ENCODE data around the gene RASAL2.

The RASAL2 gene
- total RNA-seq, result 30.8 to 213 (median 151) reads per million in 17 experiments

DNA sequence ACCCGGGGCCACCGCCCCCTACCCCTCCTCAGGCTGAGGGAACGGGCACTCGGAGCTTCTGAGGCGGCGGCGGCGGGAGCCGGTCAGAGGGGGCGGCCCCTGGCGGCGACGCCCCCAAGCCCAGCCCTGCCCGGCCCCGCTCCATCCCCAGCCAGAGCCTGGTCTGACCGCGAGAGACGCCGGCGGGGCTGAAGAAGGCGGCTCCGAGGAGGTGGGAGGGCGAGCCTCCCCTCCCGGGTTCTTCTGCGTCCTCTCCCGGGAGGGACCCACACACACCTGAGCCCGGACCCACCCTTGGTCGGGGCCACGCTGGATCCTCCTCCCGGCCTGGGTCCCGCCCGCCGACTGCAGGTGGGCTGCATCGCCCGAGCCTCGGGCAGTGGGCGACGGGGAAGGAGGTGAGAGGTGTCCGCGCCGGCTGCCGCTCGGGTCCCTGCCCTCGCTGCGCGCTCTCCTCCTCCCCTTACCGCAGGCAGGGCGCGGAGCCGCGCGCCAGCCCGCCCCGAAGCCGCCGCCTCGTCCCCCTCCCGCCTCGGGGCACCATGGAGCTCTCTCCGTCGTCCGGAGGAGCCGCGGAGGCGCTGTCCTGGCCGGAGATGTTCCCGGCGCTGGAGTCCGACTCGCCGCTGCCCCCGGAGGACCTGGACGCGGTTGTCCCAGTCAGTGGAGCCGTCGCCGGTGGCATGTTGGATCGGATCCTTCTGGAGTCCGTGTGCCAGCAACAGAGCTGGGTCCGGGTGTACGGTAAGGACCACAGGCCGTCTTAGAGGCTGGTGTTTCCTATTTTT, at the start of gene RASAL2:
TSS of gene RASAL2 (plus strand) at position 154 of the 788 bp plus-strand sequence. CDS start at position 543, 389 bp downstream.
- DNase-seq, result peak; percentile 50 to 82 (median 70)

DNA sequence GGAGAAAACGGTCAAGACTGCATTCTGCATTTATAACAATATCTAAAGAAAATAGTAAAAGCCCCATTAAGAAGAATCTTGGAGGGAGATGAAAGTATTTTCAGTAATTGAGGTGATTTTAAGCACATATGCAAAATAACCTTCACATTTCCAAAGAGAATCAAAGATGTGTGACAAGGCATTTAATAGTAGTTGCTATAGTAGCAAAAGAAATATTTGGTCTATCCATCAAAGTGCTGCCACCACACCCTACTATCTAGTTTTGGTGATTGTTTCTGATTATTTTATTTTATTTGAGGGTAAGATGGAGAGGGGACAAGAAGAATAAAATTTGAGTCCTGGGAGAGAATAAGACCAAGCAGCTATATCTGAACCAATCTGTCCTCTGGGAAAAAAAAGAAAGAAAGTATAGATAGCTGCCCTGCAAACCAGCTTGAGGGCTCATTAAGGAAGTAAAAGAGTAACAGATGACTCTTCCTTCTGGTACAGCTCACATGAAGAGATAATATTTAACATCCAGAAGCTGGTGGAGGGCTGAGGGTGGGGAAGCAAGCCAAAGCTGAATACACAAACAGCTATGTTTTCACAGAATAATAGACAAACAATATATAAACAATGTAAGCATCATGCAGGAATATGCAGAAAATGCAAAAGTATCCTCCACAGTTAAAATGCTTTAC, 47.2 kb upstream of the RASAL2 start:
- DNase-seq, result no peak

DNA sequence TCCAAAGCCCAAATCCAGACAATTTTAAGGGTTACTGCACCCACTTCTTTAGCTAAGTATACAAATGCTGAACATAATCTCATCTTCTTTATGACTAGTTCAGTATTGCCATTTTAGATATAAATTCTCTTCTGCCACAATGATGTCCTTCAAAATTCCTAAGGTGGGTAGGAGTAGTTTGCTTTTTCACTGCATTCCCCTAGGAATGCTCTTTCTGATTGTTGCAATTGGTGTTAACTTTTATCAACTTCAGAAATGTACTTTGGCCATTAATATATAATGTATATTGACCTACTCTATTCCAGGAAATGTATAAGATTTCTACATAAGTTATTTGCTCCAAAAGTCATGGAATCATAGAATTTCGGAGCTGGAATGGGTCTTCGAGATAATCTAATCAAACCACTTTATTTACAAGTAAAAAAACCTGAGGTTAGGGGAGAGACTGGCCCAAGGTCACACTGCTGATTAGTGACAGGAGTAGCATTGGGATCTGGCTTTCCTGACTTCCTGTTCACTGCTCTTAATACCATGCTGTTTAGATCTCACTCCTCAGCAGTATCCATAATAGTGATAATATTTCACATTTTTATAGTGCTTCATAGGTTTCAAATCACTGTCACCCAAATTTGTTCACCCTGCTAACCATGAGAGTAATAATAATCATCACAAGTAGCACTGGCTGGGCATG, 46.4 kb upstream of the RASAL2 start:
- DNase-seq, result no peak

DNA sequence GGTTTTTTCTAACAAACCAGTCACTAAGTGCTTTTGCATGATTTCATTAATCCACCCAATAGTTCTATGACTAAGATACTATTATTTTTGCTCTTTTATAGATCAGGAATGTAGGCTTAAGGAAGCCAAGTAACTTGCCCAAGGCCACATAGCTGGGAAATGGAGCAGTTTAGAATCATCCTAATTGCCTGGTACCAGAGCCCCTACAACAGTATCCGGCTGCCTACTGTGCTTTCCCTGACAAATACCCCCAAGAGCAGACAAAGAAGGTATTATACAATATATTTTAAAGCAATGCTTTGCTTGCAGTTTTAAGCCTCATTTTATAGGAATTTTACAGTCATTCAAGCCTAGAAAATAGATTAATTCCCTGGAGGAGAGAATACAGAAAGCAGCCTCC, 45.5 kb upstream of the RASAL2 start:
- DNase-seq, result no peak

DNA sequence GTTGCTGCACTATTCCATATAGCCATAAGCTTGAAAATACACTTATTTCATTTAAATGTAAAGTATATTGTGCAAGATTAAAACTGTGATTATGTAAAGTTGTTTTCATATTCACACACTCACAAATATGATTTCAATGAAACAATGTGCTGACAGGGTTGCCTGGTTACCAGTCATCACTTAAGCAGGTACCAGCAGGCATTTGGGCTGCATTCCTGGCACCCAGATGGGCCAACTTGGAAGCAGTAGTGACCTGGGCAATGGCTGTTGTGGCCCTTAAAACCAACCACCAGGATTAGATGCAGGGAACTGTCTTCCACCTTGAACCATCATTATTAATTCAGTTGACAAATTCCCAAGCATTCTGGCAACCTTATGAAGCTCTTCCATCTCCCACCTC, 45.0 kb upstream of the RASAL2 start:
- DNase-seq, result no peak

DNA sequence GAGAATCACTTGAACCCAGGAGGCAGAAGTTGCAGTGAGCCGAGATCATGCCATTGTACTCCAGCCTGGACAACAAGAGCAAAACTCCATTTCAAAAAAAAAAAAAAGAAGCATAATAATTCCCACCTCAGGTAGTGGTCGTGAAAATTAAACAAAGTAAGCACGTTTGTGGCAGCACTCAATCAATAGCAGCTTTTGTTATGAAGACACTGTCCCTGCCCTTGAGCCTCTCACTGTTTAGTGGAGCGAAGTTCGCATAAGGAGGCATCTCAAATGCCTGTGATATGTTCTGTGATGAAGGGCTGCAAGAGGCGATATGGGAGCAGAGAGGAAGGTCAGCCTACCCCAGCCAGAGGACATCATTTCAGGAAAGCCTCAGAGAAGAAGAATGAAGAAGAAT, 43.8 kb upstream of the RASAL2 start:
- DNase-seq, result no peak

DNA sequence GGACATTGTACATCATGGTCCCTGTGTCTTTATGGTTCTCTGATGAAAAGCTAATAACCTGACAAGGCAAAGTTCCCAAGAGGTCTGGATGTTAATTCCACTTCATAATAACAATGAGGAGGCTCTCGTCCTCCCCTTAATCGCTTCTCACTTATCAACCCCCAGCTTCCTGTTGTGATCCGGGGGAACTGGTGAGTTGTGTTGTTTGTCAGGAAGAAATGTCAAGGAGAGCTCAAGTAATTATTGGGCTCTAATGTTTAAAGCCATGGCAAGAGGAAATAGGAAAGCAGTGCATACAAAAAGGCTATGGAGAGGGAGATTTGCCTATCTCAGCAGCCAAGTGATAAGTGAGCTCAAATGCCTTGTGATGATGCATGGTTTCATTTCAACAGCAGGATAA, 42.8 kb upstream of the RASAL2 start:
- no peak for DNase-seq

DNA sequence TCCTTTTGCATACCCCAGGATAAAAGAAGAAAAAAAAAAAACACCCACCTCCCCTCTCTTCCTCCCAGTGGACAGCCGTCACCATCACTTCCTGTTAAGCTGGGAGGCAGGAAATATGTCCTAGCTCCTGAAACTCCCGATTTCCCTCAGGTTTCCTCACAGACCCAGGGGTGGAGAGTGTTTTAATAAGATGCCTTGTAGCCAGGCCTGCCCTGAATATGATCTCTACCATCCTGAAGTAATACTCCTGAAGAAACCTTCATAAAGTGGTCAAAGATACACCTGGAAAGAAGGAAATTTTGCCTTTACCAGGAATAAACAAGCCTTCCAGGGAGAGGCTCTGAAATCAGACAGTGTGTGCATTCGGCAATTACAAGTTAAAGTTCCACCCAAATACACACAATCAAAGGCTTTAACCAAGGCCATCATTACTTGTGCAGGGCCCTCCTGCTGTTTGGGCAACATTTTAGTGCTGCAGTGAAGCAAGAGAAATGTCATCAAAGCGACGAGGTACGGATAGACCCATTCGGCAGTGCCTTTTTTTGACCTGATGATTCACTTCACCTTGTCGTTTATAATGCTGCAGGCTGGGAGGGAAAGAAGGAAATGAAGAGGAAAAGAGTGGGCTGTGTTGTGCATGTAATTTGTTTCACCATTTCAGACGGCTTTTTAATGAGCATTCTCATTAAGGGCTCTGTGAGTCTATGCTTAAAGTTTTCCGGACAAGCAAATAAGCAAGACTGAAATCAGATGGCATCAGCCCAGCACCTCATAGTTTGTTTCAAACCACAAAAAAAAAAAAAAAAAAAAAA, 41.0 kb upstream of the RASAL2 start:
- DNase-seq, result no peak

DNA sequence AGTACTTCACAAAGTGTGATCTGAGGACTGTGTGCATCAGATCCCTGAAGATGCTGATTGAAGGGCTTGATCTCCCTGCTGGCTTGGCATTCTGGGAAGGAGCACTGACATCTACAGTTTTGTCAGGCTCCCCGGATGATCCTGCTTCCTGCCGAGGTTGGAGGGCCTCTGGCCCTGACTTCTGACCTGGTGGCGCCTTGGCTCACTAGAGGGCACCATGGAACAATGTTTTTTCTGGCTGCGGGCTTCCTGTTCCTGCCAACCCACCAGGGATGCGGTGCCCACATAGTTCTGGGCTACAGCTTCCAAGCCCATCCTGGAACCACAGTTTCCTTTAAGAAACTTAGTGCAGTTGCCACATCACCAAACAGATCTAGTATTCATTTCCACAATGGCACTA, 38.8 kb upstream of the RASAL2 start:
- DNase-seq, result peak; percentile 82 to 89 (median 88)

DNA sequence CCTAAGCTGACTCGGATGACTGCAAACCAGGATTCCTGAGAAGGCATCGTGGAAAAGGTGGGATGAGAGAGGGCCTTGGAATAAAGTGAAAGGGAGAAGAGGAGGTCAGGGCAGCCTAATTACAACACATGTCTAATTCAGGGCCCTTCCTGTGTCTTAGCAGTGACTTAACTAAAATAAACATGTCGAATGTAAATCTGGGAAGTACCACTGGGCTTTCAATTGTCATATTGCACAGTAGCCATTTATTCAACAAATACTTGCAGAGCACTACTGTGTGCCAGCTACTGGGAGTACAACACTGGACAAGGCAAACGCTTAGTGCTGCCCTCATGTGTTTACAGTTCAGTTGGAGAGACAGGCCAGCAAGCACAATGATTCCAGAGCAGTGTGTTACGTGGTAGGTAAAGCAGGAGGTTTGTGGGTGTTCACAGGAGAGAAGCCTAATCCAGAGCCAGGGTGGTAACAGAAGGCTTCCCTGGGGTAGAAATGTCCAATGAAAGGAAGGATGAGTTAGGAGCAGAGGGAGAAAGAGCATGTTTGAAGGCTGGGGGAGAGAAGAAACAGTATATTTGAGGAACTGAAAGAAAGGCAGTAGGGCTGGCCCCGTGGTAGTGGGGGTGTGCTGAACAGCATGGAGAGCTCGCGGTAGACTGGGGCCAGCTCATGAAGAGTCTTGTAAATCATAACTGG, 38.0 kb upstream of the RASAL2 start:
- DNase-seq, result peak; percentile 63 to 89 (median 80)

DNA sequence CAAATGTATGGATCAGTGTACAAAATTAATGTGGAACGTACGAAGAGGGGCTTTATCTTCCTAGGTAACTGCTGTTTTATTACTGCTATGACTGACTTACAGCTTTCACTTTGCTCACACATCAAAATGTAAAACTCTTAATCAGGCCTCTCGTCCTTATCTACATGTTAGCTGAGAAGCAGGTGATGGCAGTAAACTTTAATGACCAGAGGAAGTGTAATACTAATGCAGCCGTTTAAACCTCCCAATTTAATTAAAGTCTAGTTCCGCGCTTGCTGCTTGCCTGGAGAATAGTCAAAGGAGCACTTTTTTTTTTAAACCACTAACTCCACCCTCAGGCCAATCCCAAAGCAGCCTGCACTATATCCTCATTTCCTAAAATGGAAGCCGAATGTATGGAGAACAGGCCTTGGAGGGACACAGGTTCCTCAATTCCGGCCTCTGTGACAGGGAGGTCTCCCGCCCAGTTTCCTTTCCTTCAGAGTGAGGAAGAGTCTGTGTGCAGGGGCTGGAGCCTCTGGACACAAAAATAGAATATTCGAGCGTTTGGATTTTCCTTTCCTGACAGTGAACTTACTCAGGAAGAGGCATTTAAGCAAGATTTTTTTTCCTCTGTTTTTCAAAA, 36.7 kb upstream of the RASAL2 start:
- DNase-seq, result peak; percentile 37 to 64 (median 64)

DNA sequence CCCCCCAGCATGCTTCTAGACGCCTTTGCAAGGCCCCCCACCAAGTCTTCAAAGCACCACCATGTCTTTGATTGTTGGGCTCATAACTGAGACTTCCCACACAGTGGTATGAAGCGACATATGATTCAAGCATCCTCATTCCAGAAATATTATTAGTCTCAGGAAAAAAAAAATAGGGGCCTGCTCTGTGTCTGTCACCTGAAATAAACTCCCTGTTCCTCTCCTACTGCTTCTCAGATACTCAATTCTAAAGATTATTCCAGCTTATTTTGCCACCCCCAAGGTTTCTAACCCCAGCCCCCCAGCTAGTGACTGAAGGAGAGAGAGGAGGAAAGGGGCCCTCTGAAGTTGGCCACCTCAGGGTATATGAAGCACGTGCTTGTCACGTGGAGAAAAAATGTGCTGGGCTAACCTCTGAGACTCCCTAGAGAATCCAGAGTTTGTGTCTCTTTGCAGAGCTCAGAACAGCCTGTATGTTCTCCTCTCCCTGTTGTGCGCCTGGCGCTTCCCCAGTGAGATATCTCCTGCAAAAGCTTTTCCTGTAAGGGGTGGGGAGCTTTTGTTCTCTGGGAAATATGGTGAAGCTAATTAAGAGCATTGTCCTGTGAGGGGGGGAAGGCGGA, 35.9 kb upstream of the RASAL2 start:
- peak in 1 of 4 experiments; percentile 13 for DNase-seq

DNA sequence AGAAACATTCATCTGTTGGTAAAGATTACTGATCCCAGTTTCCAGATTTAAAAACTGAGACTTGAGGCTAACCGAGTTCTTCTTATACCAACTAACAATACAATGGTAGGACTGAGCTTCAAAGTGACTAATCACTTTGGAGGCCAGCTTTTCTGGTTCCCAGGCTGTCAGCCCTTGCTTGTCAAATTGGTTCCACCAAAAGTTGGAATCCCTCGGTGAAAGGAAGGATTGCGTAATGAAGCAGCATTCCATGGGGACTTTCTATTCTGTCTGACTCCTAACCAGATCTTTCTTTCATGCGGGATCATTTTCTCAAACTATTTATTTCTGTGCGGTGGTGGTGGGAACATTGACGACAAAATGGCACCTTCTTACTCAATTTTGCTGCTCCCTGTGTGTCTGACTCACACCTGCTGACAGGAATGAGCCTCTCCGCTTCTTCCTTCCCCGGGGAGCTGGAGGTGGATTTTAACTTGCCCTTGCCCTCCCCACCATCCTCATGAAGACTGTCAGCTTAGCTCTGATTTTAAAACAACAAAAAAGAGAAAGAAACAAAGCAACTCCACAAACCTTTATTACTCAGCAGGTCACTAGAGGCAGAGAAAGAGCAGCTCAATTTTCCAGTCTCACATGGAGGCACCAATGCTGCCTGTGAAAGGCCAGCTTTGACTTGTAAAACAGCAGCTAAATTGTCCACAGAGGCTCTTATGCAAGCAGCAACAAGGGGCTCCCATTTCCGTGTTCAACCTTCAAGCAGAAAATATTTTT, 32.9 kb upstream of the RASAL2 start:
- peak in 3 of 4 experiments; percentile 20 to 46 (median 31) for DNase-seq

DNA sequence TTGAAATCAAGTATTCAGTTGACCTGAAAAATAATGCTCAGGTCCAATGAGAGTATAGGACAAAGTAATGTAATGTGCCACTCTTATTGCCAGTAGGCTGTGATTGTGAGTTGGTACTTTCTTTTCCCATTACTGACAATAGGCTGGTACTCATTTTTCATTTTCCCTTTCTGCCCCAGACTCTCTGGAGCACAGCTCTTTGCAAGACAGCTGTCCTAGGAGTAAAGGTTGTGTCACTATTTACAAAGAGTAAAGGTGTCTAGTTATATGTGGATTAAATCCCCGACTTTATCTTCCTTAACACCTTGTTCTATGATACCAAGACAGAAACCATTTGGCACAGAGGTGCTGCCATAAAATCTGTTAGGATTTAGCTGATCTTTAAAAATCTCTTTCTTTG, 32.3 kb upstream of the RASAL2 start:
- no peak for DNase-seq

DNA sequence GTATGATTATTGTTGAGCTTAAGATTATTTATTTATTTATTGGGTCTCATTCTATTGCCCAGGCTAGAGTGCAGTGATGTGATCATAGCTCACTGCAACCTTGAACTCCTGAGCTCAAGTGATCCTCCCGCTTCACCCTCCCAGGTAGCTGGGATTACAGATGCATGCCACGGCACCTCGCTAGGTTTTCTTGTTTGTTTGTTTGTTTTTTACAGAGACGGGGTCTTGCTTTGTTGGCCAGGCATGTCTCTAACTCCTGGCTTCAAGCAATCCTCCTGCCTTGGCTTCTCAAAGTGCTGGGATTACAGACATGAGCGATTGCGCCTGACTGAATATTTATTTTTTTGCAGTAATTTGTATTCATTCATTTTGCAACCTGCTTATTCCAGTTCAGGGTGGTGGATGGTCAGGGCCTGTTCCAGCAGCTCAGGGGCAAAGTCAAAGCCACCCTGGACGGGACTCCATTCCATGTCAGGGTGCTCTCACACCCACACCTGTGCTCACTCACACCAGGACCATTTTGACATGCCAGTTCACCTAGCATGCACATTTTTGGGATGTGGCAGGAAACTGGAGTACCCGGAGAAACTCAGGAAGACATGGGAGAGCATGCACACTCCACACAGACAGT, 29.6 kb upstream of the RASAL2 start:
- no peak for DNase-seq

DNA sequence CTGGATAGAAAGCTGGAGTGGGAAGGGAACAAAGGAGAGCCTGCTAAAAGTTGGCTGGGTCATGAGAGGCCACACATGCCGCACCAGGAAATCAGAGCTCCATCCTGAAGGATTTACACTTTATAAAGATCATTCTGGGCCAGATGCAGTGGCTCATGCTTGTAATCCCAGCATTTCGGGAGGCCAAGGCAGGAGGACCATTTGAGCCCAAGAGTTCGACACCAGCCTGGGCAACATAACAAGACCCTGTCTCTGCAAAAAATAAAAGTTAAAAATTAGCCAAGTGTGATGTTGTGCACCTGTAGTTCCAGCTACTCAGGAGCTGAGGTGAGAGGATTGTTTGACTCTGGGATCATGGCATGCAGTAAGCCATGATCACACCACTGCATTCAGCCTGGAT, 28.7 kb upstream of the RASAL2 start:
- DNase-seq, result no peak

DNA sequence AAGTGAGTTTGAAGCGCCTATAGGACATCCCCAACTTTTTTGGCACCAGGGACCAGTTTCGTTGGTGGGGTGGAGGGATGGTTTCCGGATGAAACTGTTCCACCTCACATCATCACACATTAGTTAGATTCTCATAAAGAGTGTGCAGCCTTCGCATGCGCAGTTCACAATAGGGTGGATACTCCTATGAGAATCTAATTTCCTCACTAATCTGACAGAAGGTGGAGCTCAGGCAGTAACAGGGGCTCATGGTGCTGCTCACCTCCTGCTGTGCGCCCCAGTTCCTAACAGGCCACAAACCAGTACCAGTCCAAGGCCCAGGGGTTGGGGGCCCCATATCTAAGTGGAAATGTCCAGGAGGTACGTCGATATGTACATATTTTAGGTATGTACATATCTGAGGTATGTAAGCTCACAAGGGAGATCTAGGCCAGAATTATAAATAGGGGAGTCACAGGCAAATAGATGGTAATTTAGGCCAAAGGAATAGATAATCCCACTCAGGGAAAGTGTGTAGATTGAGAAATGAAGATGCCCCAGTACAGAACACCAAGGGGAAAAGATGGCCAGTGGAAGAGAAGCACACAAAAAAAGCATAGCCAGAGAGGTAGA, 27.5 kb upstream of the RASAL2 start:
- no peak for DNase-seq

DNA sequence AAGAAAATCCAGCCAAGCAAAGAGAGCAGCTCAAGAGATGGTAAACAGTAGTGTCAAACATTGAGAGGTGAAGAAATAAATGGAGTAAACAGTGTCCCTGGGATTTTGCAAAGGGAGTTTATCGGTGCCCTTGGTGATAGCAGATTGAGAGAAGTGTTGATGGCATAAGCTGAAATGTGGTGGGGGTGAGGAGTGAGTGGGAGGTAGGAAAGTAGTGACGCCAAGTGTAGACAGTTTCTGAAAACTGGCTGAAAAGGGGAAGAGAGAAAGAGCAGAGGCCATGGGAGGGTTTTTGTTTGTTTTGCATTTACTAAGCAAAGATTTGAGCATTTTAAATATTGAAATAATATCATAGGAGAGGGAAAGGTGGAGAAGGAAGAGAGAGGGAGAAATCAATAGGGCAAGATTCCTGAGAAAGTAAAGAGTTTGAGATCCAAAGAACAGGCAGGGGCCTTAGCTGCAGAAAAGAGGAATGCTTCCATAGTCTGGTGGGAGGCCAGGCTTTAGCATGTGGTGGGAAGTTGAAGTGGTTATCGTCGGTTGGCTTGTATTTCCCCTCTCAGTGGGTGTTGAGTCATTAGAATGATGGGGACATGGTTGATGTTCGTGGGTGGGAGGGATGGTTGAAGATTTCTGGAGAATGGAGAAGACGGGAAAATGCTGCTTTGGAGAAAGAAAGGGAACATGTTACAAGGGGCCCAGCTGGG, 26.8 kb upstream of the RASAL2 start:
- DNase-seq, result peak; percentile 86 to 96 (median 88)

DNA sequence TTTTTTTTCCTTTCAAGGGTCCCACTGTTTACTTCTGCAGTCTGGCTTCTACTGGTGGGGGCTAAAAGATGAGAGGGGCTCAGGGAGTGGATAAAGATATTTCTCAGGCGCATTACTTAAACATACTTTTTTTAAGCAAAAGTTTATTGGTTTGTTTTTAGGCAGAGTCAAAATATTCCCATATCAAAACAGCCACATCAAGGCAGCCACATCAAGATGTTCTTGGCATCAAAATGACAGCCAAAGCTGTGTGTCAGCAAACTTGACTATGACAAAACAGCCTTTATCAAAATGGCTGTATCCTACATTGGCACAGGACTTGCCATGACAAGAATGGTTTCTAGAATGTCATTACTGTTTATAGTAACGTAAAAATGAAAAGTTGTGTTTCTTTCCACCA, 22.1 kb upstream of the RASAL2 start:
- DNase-seq, result no peak

Measured in suppressor macrophage (primary cell).